ENCODE measurements around the gene METTL26. TPM values are rescaled to one million over a fixed set of nuclear protein-coding genes. Genes with fewer than 3 reads are reported as not detected.

The METTL26 gene
- total RNA-seq, 2 donors from 2014 or later = 76.8 to 115 TPM

DNA sequence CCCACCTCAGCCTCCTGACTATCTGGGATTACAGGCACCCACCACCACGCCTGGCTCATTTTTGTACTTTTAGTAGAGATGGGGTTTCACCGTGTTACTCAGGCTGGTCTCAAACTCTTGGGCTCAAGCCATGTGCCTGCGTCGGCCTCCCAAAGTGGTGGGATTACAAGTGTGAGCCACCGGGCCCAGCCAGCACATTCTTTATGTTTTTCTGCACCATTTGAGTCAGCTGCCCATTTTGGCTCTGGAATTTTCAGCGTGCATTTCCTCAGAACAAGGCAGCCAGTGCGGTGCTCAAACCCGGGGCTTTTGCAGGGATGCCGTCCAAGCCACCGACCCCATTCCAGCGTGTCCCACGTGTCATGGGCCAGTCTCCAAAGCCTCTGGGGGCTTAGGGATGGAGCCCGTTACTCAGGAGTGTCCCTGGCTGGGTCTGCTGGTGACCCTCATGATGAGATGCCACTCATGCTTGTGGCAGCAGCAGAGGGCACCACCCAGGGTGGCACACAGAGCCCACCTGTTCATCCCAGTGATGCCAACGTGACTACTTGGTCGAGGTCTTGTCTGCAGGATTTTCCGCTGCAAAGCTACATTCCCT lies 50.0 kb downstream of the METTL26 start:
- WGBS, 2 donors = 47 to 57% methylated on average over 12 to 16 of the region's 16 CpGs
- H3K27me3 ChIP-seq = no peaks in the 10 kb centered on the region
- no peak overlapping the region for H3K4me3 ChIP-seq
- ATAC-seq = no peak
- H3K27ac ChIP-seq = no peak overlapping the region
- intact Hi-C loops (cut with DNase I) = no loop called here
- no peak for TF ChIP-seq POLR2A (IDR thresholded peaks at IDR 0.05)
- TF ChIP-seq, protein P1, sequence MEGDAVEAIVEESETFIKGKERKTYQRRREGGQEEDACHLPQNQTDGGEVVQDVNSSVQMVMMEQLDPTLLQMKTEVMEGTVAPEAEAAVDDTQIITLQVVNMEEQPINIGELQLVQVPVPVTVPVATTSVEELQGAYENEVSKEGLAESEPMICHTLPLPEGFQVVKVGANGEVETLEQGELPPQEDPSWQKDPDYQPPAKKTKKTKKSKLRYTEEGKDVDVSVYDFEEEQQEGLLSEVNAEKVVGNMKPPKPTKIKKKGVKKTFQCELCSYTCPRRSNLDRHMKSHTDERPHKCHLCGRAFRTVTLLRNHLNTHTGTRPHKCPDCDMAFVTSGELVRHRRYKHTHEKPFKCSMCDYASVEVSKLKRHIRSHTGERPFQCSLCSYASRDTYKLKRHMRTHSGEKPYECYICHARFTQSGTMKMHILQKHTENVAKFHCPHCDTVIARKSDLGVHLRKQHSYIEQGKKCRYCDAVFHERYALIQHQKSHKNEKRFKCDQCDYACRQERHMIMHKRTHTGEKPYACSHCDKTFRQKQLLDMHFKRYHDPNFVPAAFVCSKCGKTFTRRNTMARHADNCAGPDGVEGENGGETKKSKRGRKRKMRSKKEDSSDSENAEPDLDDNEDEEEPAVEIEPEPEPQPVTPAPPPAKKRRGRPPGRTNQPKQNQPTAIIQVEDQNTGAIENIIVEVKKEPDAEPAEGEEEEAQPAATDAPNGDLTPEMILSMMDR (IDR thresholded peaks at IDR 0.05) = no peak
- no peaks in the 10 kb centered on the region for H3K9me3 ChIP-seq
- DNase-seq = no peak
- peaks cover 70% of the 10 kb centered on the region for H3K4me1 ChIP-seq
- H3K36me3 ChIP-seq (replicated peaks in 1 of 2; ENCODE audit: insufficient read depth in 1 of 2, low read depth in 2 of 2) = no peaks in the 10 kb centered on the region

DNA sequence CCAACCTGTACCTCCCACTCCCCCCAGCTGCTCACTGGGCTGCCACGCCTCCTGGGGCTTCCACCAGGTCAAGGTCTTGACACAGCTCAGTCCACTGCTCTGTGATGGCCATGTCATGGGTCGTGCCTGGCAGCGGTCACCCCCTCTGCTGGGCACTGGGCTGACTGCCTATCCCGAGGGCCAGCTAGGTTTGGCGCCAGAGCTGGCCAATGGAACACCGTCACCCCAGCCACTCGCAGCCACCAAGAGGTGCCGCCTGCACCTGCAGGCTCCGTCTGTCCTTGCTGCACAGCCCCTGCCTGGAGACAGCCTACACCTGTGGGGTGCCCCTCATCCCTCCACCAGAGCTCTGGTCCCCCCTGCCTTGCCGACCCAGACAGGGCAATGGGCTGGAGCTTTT lies 50.8 kb downstream of the METTL26 start:
- no peak for TF ChIP-seq POLR2A (IDR thresholded peaks at IDR 0.05)
- TF ChIP-seq, protein P1 (IDR thresholded peaks at IDR 0.05) = peak in 4 of 7 experiments; percentile 39 to 46 (median 43)
- Histone ChIP-seq H3K36me3 (replicated peaks in 1 of 2; ENCODE audit: insufficient read depth in 1 of 2, low read depth in 2 of 2) (no peaks in the 10 kb centered on the region), H3K4me3 (no peak overlapping the region), H3K9me3 (no peaks in the 10 kb centered on the region), H3K27me3 (no peaks in the 10 kb centered on the region), H3K27ac (no peak overlapping the region), H3K4me1 (peaks cover 75% of the 10 kb centered on the region)
- no peak for ATAC-seq
- WGBS, 2 donors = 7 to 9% methylated on average over 4 to 9 of the region's 10 CpGs
- peak; percentile 63 to 80 (median 73) for DNase-seq
- intact Hi-C loops (cut with DNase I) = no loop called here

Other genes starting within 250 kb of the METTL26 start
- gene NME4, start 239.1 kb downstream of the METTL26 start, total RNA-seq = 10 to 100 TPM; 20.2 to 33.0 TPM
- gene DECR2, start 234.4 kb downstream of the METTL26 start, total RNA-seq = 10 to 100 TPM; 38.9 to 41.2 TPM
- 100 to 1,000 TPM in 1 of 2 donors, 10 to 100 TPM in 1; 50.1 to 122 TPM for gene RAB11FIP3, start 210.7 kb downstream of the METTL26 start, total RNA-seq
- 100 to 1,000 TPM in 1 of 2 donors, 10 to 100 TPM in 1; 48.0 to 104 TPM for gene CAPN15, start 108.6 kb downstream of the METTL26 start, total RNA-seq
- gene PRR35, start 75.9 kb downstream of the METTL26 start, total RNA-seq = not detected
- under 1 TPM in 1 of 2 donors, not detected in 1; 0.52 TPM for gene NHLRC4, start 69.3 kb downstream of the METTL26 start, total RNA-seq
- 10 to 100 TPM; 76.5 to 83.1 TPM for gene PIGQ, start 66.3 kb downstream of the METTL26 start, total RNA-seq
- gene RAB40C, start 46.2 kb downstream of the METTL26 start, total RNA-seq = 10 to 100 TPM; 37.2 to 41.0 TPM
- 1 to 10 TPM; 3.9 to 5.6 TPM for gene WFIKKN1, start 5.3 kb downstream of the METTL26 start, total RNA-seq
- gene MCRIP2, start 5.5 kb upstream of the METTL26 start, total RNA-seq = 10 to 100 TPM; 41.2 to 47.5 TPM
- 100 to 1,000 TPM in 1 of 2 donors, 10 to 100 TPM in 1; 15.8 to 111 TPM for gene WDR90, start 13.1 kb upstream of the METTL26 start, total RNA-seq
- gene RHOT2, start 31.8 kb upstream of the METTL26 start, total RNA-seq = 10 to 100 TPM; 65.6 to 89.0 TPM
- 1 to 10 TPM; 1.8 to 4.3 TPM for gene RHBDL1, start 39.4 kb upstream of the METTL26 start, total RNA-seq
- 100 to 1,000 TPM in 1 of 2 donors, 10 to 100 TPM in 1; 63.3 to 205 TPM for gene STUB1, start 44.1 kb upstream of the METTL26 start, total RNA-seq
- gene JMJD8, start 48.0 kb upstream of the METTL26 start, total RNA-seq = 100 to 1,000 TPM in 1 of 2 donors, 10 to 100 TPM in 1; 49.5 to 128 TPM
- 10 to 100 TPM in 1 of 2 donors, 1 to 10 TPM in 1; 8.6 to 16.8 TPM for gene WDR24, start 54.1 kb upstream of the METTL26 start, total RNA-seq
- gene FBXL16, start 69.5 kb upstream of the METTL26 start, total RNA-seq = 1 to 10 TPM; 1.0 to 2.3 TPM
- gene METRN, start 78.8 kb upstream of the METTL26 start, total RNA-seq = 10 to 100 TPM; 36.6 to 71.9 TPM
- 100 to 1,000 TPM in 1 of 2 donors, 10 to 100 TPM in 1; 71.6 to 189 TPM for gene ANTKMT, start 84.8 kb upstream of the METTL26 start, total RNA-seq
- not detected for gene CCDC78, start 90.1 kb upstream of the METTL26 start, total RNA-seq
- 1 to 10 TPM in 1 of 2 donors, not detected in 1; 2.6 TPM for gene HAGHL, start 90.8 kb upstream of the METTL26 start, total RNA-seq
- 10 to 100 TPM; 25.4 to 26.4 TPM for gene CIAO3, start 104.7 kb upstream of the METTL26 start, total RNA-seq
- 1 to 10 TPM in 1 of 2 donors, not detected in 1; 2.1 TPM for gene MSLN, start 124.4 kb upstream of the METTL26 start, total RNA-seq
- gene RPUSD1, start 152.1 kb upstream of the METTL26 start, total RNA-seq = 10 to 100 TPM; 19.7 to 31.3 TPM
- 10 to 100 TPM in 1 of 2 donors, 1 to 10 TPM in 1; 7.5 to 14.5 TPM for gene CHTF18, start 152.3 kb upstream of the METTL26 start, total RNA-seq
- gene GNG13, start 164.4 kb upstream of the METTL26 start, total RNA-seq = not detected

All from body of pancreas (tissue), 4 donors.